GDM1 (cell line): ENCODE measurements around the gene HRH4.

Experiments used
- DNase-seq: peaks from one replicate; lab custom pipeline; 2025; lab: John Stamatoyannopoulos, UW

Gene HRH4, protein sequence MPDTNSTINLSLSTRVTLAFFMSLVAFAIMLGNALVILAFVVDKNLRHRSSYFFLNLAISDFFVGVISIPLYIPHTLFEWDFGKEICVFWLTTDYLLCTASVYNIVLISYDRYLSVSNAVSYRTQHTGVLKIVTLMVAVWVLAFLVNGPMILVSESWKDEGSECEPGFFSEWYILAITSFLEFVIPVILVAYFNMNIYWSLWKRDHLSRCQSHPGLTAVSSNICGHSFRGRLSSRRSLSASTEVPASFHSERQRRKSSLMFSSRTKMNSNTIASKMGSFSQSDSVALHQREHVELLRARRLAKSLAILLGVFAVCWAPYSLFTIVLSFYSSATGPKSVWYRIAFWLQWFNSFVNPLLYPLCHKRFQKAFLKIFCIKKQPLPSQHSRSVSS

DNA sequence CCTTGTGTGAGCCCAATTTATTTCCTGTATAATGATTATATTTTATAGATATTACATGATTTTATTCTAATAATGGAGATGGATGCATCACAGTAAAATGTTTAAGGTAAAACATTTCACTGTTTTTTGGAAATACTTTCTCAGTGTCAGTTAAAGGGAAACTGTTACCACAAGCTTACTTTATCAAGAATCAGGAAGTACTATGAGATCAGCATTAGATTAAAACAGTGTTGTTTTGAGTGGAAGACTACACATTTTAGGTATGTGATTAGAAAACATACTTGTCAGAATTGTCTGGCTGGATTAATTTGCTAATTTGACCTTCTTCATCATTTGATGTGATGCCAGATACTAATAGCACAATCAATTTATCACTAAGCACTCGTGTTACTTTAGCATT is at the start of gene HRH4:
Gene HRH4, plus strand, starts transcription at position 250 of the 400 bp plus-strand sequence. Its CDS starts 92 bp downstream, at position 342.
- DNase-seq: no peak

- DNase-seq: no peak
Measured at GRCh38 chr18:24413148-24413547, 47.3 kb upstream of the HRH4 start.

DNA sequence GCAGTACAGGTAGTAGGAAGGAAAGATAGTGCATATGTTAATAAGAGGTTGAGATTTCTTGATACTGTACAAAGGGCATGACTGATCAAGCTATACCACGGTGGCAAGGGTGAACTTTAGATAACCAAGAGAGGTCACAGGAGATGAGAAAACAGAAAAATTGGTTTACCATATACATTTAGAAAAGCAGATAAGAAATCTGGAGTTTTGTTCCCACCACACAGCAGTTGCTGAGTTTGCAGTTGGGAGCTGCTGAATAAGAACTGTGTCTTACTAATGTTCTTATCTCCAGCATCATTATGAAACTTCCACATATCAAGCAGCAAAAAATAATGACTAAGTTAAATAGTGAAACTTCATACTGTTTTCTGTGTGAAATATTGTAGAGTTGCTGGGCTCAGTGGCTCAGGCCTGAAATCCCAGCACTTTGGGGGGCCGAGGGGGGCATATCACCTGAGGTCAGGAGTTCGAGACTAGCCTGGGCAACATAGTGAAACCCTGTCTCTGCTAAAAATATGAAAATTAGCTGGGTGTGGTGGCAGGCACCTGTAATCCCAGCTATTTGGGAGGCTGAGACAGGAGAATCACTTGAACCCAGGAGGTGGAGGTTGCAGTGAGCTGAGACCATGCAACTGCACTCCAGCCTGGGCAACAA is 46.0 kb upstream of the HRH4 start:
- DNase-seq: no peak

DNA sequence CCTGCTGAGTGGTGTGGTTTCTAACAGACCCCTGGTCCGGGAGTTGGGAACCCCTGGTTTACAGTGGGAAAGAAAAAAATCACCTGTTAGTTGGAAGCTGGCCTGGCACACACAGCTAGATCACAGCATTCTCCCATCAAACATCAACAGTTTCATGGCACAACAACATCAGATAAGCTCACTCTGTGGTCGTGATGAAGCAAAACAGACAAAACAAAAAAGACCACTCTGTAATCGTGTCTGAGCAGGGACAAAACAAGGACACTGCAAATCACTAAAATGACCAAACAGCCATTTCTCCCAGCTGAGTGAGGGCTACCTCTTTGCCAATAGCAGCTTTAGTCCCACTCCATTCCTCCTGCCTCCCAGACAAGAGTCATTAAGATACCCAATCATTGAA is 43.0 kb upstream of the HRH4 start:
- no peak for DNase-seq

DNA sequence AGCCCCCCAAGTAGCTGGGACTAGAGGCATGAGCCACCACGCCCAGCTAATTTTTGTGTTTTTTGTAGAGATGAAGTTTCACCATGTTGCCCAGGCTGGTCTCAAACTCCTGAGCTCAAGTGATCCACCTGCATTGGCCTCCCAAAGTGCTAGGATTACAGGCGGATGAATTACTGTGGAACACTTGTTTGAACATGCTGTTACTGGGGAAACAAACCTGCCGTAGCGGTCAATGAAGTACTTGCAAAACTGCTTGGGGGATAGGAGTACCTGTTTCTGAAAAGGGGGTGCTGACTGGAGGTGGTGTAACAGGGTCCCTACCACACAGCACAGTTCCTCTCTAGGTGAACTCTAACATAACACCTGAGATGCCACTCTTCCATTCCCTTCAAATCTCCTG is 39.9 kb upstream of the HRH4 start:
- DNase-seq: no peak

GRCh38 chr18:24421831-24422230 is 38.6 kb upstream of the HRH4 start:
- no peak for DNase-seq

- no peak for DNase-seq
Measured at GRCh38 chr18:24426073-24426397, 34.4 kb upstream of the HRH4 start.

GRCh38 chr18:24426398-24427294 is 33.8 kb upstream of the HRH4 start, which contains the start of gene IMPACT:
IMPACT (plus strand) TSS chr18:24426670; CDS start chr18:24426757, 87 bp downstream.
- DNase-seq: peak; percentile 31

- DNase-seq: no peak
Measured at GRCh38 chr18:24427484-24427883, 33.0 kb upstream of the HRH4 start.

DNA sequence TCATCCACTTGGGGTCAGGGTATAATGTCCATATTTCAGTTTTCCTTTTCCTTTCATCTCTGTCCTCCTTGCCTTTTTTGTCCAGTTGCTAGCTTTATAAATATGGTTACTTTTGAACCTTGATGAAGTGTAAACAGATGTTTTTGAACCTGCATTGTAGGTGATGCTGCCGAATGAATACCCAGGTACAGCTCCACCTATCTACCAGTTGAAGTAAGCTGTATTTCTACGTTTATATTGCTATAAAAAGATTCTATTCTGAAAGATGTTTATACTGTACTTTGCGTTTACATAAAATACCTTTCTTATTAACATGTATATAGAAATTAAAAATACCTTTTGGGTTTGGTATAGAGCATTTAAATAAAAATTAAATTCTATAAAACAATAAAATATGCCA is 31.7 kb upstream of the HRH4 start:
- no peak for DNase-seq

GRCh38 chr18:24429188-24429587 is 31.2 kb upstream of the HRH4 start:
- no peak for DNase-seq

DNA sequence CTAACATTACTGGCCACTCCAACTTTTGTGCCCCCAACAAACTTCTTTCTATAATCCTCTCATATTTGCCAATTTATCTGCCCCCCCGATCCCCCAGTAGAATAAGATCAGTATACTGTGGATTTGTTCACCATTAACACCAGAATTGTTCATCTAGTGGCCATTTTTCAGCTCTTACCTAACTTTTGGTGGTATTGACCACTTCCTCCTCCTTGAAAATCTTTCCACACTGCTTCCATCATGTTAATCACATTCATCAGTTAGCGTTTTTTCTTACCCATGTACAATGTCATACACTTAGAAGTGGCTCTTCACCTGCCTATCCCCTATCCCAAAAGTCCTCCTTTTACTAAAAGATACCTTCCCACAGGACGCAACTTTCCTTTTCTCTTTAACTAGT is 27.8 kb upstream of the HRH4 start:
- DNase-seq: no peak

GRCh38 chr18:24436939-24437338 is 23.5 kb upstream of the HRH4 start:
- no peak for DNase-seq

DNA sequence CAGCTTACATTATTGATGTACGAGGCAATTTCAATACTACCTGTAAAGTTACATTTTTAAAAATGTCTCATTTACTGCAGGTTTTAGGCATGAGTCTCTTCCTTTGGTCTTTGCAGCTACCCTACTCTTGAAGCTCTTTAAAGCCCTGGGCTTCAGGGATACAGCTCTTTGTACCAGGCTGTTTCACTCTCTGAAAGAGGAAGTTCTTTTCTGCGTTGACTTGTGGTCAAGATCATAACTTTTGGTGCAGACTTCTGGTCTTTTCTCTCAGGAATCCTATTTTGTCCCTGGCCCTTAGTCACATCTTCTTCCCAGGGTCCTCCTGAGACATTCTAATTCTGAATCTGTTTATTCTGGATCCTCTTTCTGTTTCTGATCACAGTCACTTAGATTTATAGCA is 16.6 kb upstream of the HRH4 start:
- DNase-seq: peak; percentile 48

DNA sequence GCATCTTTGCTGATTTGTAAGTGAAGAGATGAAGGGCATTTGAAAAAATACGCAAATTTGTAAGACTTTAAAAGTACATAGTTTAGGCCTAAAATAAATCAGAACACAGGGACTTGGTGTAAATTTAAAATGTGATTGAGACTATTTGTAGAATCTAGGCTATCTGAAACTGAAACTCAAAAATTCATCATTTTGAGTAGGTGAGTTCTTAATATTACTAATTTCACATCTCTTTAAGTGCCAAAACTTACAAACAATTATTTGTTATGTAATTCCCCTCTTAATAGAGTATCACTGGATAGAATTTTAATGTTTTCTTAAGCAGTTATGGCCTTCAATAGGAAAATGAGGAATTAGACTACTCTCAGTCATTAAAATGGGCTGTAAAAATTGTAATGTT is 14.0 kb upstream of the HRH4 start:
- no peak for DNase-seq

DNA sequence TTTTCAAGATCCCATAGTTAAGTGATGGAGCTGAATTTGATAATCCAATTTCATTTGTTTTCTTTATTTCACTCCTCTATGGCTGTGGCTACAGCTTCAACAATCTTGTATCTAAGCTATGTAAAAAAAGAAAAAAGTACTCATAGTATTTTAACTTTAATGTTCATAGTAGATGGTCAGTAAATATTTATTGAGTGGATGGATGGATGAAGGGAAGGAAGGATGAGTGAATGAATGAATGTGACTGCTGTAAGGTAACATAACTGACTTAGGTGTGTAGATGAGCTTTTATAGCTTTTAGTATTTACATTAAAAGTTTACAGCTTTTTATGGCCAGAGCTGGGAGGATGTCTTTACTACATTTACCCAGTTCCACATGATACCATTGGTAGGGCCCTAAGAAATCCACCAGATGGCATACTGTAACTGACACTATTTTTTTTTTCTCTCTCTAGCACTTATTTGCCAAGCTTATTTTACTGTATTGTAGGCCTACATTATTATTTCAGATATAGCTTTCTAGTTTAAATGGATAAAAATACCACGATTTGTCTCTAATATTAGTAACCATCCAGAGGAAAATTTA is 13.4 kb upstream of the HRH4 start:
- DNase-seq: no peak

- DNase-seq: no peak
Measured at GRCh38 chr18:24447961-24448360, 12.5 kb upstream of the HRH4 start.

GRCh38 chr18:24456549-24456948 is 3.9 kb upstream of the HRH4 start:
- DNase-seq: no peak

DNA sequence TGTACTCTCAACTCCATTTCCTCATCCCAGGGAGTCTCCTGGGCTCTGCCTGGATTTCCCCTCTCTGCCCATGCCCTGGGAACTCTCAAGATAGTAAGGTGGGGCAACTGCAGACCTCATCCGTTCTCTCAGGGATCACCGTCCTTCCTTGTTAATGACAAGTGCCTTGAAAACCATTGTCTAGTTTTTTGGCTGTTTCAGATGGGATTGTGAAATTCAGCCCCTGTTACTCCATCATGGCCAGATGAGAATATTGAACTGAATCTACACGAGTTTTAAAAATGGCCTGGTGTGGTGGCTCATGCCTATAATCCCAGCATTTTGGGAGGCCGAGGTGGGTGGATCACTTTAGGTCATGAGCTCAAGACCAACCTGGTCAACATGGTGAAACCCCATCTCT is 665 bp upstream of the HRH4 start:
- DNase-seq: no peak

GRCh38 chr18:24461996-24462395 is 1.6 kb downstream of the HRH4 start:
- no peak for DNase-seq

DNA sequence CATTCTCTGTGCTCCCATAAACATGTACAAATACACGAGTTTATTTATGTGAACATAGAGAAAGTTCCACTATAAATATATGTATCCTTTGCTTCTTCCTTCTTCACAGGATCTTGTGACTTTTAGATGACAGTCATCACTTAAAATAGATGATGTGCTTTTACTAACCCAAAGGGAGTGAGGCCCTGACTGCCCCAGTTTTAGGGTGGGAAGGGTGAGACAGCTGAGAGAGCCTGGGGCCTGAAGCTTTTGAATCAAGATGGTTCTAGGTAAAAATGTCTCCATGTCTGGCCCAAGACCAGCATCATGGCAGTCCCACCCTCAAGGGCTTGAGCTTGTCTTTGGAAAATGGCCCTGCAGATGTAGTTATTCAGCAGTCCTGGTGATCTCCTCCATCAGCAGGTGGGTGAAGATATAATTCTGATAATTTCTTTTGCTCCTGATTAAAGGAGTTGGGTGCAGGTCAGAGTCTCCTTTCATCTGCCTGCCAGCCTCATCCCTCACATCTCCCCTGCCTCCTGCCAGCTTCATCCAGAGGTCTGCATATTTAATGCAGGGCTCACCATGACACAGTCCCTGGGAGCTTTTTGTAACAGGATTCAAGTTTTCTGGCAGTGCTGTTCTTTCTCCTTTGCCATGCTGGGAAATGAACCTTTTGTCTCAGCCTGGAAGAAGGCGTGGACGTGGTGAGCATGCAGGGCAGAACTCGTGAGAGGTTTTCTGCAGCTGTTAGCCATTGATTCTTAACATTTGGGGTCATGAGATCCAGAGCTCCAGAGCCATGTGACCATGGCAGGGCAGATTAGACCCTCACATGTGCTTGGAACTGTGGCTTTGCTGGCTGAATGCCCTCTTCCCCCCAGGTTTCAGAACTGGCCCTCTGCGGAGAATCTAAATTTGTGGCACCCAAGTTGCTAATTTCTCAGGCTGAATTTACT is 2.7 kb downstream of the HRH4 start:
- DNase-seq: no peak
